ENCODE data around the gene ZBTB33. TPM values are rescaled to one million over a fixed set of nuclear protein-coding genes. Genes with fewer than 3 reads are reported as not detected.

ZBTB33 gene
- polyA plus RNA-seq (ENCODE audit: insufficient read length in 12 of 12) = 10 to 100 TPM in 11 of 12 donors, not detected in 1; 13.9 to 22.8 (median 18.3) TPM
- long read RNA-seq, donor 1, full-length matches to known transcripts = 6 of 6 reads
- long read RNA-seq, donor 1, partial matches to known transcripts = 0 of 6 reads
- long read RNA-seq, donor 1, other reads (novel, unspliced or antisense) = 0 of 6 reads
- long read RNA-seq, donor 2, full-length matches to known transcripts = 7 of 7 reads
- long read RNA-seq, donor 2, partial matches to known transcripts = 0 of 7 reads
- long read RNA-seq, donor 2, other reads (novel, unspliced or antisense) = 0 of 7 reads
- long read RNA-seq, donor 3, full-length matches to known transcripts = 5 of 5 reads
- long read RNA-seq, donor 3, partial matches to known transcripts = 0 of 5 reads
- long read RNA-seq, donor 3, other reads (novel, unspliced or antisense) = 0 of 5 reads
- long read RNA-seq, donor 4, full-length matches to known transcripts = 3 of 3 reads
- long read RNA-seq, donor 4, partial matches to known transcripts = 0 of 3 reads
- long read RNA-seq, donor 4, other reads (novel, unspliced or antisense) = 0 of 3 reads
- long read RNA-seq, donor 5, full-length matches to known transcripts = 8 of 31 reads
- long read RNA-seq, donor 5, partial matches to known transcripts = 23 of 31 reads
- long read RNA-seq, donor 5, other reads (novel, unspliced or antisense) = 0 of 31 reads
- long read RNA-seq, donor 6, full-length matches to known transcripts = 4 of 15 reads
- long read RNA-seq, donor 6, partial matches to known transcripts = 11 of 15 reads
- long read RNA-seq, donor 6, other reads (novel, unspliced or antisense) = 0 of 15 reads
- long read RNA-seq, donor 7, full-length matches to known transcripts = 2 of 8 reads
- long read RNA-seq, donor 7, partial matches to known transcripts = 6 of 8 reads
- long read RNA-seq, donor 7, other reads (novel, unspliced or antisense) = 0 of 8 reads
- long read RNA-seq, donor 8, full-length matches to known transcripts = 13 of 13 reads
- long read RNA-seq, donor 8, partial matches to known transcripts = 0 of 13 reads
- long read RNA-seq, donor 8, other reads (novel, unspliced or antisense) = 0 of 13 reads
- long read RNA-seq, donor 9, full-length matches to known transcripts = 6 of 6 reads
- long read RNA-seq, donor 9, partial matches to known transcripts = 0 of 6 reads
- long read RNA-seq, donor 9, other reads (novel, unspliced or antisense) = 0 of 6 reads
- long read RNA-seq, donor 10, full-length matches to known transcripts = 11 of 11 reads
- long read RNA-seq, donor 10, partial matches to known transcripts = 0 of 11 reads
- long read RNA-seq, donor 10, other reads (novel, unspliced or antisense) = 0 of 11 reads
- long read RNA-seq, donor 11, full-length matches to known transcripts = 5 of 5 reads
- long read RNA-seq, donor 11, partial matches to known transcripts = 0 of 5 reads
- long read RNA-seq, donor 11, other reads (novel, unspliced or antisense) = 0 of 5 reads

GRCh38 chrX:120250522-120251271 lies at the start of gene ZBTB33:
Gene ZBTB33 (plus strand): TSS chrX:120250812. CDS start chrX:120253416, 2,604 bp downstream.
- DNase-seq = peak; percentile 92

GRCh38 chrX:120200851-120201250 lies 49.8 kb upstream of the ZBTB33 start:
- no peak for DNase-seq

- no peak for DNase-seq
Measured at GRCh38 chrX:120205816-120206753, 44.5 kb upstream of the ZBTB33 start.

DNA sequence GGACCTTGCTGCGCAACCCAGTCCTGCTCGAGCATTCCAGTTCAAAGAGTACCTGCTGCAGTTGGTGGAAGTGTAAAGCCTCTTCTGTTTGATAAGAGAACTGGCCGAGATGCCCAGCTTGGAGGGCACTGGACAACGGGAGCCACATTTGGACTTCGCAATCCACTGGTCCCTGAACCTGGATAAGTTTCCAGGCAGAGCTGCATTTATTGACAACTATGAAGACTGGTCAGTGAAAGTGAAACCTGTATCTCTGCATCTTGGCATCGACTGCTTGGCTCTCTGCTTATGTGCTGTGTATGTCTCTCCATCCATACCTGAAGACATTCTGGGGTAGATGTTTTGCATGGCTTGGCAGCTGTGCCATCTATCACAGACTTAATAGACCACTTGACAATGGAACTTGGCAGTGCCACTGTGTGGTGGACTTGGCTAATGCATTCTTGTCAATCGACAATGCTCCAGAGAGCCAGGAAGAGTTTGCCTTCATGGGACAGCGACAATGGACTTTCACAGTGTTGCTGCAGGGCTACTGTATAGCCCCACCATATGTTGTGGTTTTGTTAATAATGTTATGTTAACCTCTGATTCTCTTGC lies 43.5 kb upstream of the ZBTB33 start:
- DNase-seq = no peak

GRCh38 chrX:120213438-120214265 lies 37.0 kb upstream of the ZBTB33 start:
- DNase-seq = peak; percentile 57

- DNase-seq = no peak
Measured at GRCh38 chrX:120223374-120223773, 27.2 kb upstream of the ZBTB33 start.

DNA sequence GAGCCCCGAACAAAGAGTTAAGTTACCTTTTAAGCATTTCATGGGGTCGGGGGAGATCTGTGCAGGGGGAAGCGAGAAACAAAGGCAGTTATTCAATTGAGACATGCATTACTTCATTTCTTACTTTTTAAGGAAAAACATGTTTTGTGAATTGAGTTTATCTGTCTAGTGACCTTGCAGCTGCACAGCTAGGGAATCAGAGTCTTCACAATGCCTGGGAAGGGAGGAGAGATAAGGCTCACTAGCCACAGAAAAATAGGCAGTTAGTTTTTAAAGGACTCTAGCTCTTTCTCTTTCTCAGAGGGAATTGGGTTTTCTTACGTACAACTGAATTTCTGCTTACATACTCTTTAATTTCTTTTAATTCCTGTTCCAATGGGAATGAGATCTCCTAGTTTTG lies 26.2 kb upstream of the ZBTB33 start:
- no peak for DNase-seq

GRCh38 chrX:120228187-120228908 lies 22.3 kb upstream of the ZBTB33 start:
- no peak for DNase-seq

DNA sequence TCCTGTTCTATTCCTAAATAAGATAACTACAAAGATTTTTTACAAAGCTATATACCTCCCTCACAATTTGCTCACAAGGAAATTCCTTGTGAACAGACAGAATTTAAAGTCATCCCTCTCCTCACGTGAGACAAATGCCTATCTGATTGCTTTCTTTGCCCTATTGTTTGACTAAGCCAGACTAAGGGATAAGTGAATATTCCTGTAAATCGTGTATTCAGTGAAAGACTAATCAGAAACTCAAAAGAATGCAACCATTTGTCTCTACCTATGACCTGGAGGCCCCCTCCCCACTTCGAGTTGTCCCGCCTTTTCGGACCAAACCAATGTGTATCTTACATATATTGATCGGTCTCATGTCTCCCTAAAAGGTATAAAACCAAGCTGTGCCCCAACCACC lies 15.3 kb upstream of the ZBTB33 start:
- DNase-seq = no peak

- no peak for DNase-seq
Measured at GRCh38 chrX:120236687-120237479, 13.7 kb upstream of the ZBTB33 start.

DNA sequence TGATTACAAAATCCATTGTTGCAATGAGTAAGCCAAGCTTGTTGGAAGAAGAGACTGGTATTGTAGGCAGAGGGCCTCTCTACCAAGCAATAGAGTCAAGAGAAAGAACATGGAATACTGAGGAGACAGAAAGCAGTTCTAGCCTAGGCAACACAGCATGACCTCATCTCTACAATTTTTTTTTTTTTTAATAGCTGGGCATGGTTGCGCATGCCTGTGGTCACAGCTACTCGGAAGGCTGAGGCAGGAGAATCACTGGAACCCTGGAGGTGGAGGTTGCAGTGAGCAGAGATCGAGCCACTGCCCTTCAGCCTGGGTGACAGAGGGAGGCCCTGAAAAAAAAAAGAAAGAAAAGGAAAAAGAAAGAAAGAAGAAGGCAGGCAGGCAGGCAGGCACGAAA lies 11.7 kb upstream of the ZBTB33 start:
- no peak for DNase-seq

DNA sequence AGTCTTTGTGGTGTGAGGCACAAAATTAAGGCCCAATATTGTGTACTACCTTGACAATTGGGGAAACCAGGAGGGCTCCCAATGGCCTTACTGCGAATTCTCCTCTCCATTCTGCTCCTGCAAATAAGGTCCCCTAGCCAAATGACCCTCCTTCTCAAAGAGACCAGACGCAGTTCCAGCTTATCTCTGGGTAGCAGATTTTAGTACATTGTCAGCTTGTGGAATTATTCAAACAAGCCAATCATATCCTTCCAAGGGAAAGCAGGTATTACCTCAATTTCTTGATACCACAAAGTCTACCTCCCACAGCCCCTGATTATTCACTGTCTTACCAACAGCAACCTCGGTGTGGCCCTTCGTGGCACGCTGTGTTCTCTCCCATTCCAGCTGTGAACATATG lies 7.8 kb upstream of the ZBTB33 start:
- no peak for DNase-seq

DNA sequence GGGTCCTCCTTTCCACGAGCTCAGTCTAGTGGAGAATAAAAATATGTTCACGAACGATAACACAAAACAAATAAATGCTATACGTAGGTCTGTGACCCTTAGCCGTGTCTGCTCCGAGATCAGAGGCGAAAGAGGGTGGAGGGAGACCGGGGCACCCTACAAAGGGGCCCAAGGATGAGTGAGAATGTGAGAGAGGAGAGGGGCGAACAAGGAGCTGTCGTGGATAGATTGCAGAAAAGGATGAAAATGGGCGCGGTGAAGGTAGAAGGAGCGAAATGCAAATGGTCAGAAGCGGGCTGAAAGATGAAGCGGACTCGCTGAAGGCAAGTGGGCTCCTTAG lies 6.2 kb upstream of the ZBTB33 start:
- DNase-seq = no peak

DNA sequence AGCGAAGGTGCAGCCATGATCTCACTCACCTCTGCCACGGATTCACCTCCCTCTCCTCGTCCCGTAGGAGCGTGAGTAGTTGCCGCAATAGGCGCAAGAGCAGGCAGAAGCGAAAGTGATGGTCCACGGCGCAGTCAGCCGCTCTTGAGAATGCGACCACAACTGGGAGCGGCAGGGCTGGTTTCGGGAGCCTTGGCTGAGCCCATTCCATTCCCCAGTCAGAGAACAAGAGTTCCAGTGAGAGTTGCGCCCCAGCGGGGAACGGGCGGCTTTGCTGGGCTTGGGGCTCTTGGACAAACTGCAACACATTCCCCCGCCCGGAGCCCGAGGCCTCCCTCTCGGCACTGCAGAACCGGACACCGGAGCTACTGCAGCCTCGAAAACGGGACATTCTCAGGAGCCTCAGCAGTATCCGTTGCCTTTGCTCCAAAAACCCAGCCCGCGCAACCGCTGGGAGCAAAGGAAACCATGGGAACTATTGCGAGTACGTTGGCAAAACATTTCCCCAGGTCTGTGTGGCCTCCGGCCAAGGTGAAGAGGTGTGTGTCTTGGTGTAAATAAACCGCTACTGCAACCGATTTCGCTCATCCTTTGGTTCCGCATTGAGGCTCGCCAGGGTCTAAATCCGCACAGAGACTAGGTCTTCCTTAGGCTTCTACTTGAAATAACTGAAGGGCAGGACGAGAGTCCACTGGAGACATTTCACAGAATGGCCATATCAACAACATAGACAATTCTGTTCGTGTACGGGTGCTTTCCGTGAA lies 5.7 kb upstream of the ZBTB33 start:
- DNase-seq = peak; percentile 83

DNA sequence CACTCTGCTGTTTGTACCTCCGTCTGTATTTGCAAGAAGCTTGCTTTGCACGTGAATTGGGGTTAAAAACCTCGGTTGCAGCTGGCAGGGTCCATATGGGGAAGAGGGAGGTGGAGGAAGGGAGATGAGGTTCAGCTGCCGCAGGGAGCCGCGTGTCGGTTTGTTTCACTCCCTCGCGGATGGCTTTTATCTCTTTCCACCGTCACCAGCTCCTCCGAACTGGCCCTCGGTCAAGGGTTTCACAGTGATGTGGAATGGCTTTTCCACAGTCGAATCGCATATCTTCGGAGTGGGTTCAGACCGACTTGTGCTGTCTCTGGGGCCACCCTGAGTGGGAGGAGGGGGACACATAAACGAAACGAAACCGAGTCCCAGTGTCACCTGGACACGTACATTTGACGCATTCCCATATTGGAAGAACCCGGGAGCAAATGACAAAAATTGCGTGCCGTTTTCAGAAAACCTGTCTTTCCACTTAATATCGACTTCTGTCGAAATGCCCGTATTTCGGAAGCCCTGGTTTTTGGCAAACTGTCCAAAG lies 929 bp downstream of the ZBTB33 start:
- DNase-seq = peak; percentile 31

- no peak for DNase-seq
Measured at GRCh38 chrX:120253784-120254183, 3.2 kb downstream of the ZBTB33 start.

Measured in muscle of arm (tissue), 14 donors.